Cerebellar cortex (tissue), 1 donor: Measurements from ENCODE around the gene REEP1.

ENCODE experiments used
- DNase-seq: peaks from one replicate; pipeline ENCODE4 v3.0.0-alpha.2; 2015; ENCODE audit warnings: low spot score

Gene REEP1, protein sequence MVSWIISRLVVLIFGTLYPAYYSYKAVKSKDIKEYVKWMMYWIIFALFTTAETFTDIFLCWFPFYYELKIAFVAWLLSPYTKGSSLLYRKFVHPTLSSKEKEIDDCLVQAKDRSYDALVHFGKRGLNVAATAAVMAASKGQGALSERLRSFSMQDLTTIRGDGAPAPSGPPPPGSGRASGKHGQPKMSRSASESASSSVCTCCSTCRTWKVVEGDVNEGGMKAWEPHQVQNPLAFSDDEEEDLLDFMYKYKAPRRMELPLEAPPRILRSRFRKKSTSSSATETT

DNA sequence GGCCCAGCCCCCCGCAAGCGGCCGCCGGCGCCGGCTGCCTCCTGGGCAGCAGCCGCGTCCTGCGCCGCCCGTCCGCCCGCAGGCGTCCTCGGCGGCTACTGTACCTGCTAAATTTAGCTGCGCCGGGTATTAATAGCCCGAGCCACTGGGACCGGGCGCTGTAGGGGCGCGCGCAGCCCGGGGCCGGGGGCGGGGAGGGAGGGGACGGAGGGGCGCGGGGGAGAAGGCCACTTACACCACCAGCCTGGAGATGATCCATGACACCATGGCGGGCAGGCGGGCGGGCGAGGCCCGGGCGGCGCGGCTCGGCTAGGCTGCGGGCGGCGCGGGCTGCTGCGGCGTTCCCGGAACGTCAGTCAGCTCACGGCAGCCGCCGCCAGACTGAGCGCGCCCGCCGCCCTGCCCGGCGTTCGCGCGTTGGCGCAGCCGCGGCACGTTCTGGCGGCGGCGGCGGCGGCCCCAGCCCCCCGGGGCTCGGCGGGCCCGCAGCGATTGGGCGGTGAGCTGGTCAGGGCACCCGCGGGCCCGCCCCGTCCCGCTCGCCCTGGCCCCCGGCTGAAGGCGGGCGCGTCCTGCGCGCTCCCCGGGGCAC, at the start of gene REEP1:
Gene REEP1, minus strand, starts transcription at position 383 of the 592 bp plus-strand sequence. Its CDS starts 116 bp downstream, at position 267.
- peak; percentile 21 for DNase-seq

DNA sequence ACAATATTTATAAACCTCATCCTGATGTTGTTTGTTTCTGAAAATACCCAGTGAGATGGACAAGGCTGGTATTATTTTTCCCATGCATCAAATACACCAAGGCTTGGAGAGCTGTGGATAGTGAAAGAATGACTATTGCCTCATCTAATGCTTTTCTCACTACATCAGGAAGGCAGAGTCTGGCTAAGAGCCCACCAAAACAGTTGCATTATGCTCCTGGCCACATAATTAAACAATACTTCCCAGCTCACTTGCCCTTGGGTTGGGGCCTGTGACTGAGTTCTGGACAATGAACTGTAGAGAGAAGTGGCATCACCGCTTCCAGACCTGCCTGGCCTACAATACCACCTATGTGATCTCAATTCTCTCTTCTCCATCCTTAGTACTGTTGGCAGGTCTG, 46.4 kb upstream of the REEP1 start:
- no peak for DNase-seq

DNA sequence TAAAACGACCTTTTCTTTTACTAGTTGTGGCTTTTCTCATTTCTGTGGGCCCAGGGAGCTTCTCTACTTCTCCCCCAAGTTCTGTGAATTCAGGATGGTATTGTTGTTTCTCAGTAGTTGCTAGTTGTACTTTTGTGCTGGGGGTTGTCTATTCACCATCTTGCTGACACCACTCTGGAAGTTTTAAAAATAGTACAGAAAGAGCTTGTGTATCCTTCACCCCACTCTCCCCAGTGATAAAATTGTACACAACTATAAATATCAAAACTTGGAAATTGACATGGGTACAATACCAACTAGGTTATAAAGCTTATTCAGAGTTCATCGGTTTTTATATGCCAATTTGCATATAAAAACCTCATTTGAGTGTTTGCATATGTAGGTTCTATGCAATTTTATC, 45.3 kb upstream of the REEP1 start:
- no peak for DNase-seq

DNA sequence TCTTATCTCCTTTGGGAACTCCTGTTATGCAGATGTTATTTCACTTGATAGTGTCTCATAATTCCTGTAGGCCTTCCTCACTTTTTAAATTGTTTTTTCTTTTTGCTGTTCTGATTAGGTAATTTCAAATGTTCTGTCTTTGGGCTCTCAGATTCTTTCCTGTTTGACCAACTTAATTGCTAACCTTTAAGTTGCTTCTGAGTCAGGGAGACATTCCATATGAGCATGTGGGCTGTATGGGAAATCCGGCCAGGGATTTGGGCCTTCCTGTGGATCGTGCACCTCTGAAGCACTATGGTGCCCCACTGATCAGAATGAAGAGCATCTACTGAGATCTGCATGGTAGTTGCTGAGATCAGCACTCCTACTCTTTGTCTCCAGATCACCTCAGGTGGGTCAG, 44.7 kb upstream of the REEP1 start:
- DNase-seq = no peak

DNA sequence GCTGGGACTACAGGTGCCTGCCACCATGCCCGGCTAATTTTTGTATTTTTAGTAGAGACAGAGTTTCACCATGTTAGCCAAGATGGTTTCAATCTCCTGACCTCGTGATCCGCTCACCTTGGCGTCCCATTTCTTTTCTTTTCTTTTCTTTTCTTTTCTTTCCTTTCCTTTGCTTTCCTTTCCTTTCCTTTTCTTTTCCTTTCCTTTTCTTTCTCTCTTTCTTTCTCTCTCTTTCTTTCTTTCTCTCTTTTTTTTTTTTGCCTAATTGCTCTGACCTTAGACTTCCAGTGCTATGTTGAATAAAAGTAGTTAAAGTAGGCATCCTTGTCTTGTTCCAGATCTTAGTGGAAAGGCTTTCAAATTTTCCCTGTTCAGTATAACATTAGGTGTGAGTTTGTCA, 41.0 kb upstream of the REEP1 start:
- no peak for DNase-seq

DNA sequence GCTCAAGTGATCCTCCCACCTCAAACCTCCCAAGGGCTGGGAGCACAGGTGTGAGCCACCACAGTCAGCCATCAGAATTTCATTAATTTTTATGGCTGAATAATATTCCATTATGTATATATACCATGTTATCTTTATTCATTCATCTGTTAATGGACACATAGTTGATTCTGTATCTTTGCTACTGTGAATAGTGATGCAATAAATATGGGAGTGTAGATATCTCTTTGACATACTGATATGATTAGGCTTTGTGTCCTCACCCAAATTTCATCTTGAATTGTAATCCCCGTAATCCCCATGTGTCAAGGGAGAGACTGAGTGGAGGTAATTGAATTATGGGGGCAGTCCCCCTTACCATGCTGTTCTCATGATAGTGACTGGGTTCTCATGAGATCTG, 38.2 kb upstream of the REEP1 start:
- no peak for DNase-seq

DNA sequence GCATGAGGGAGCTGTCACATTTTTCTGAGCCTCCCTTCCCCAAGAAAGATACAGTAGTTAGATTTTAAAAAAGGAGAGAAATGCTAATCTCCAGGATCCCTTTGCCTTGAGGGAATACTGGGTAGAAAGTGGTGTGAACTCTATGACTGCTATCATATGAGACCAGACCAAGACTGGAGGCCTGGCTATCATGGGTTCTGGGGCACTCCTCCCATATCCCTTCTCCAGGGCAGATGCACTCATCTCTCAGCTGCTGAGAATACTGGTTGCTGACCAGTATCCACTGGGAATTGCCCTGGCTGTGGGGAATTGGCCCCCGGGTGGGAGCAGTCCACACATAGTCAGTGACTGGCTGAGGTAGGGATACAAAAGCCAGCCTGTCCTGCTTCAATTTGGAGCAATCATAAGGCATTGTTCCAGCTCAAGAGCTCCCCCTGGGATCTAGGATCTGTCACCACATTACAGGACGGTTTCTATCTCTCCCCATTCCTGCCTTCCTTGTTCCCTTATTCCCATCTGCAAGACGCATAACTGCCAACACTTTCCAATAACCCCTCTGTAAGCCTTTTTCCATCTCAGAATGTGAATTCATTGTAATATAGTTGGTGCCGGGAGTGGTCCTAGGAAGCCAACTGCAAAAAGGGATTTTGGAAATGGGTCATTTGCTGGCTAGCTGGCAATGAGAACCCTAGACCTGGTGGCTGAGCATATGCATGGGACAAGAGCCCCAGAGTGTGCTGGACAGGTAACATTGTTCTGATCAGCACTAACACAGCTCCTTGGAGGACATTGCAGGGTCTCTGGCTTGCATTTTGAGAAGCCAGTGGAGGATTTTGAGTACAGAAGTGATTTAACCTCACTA, 35.4 kb upstream of the REEP1 start:
- DNase-seq = peak; percentile 63

DNA sequence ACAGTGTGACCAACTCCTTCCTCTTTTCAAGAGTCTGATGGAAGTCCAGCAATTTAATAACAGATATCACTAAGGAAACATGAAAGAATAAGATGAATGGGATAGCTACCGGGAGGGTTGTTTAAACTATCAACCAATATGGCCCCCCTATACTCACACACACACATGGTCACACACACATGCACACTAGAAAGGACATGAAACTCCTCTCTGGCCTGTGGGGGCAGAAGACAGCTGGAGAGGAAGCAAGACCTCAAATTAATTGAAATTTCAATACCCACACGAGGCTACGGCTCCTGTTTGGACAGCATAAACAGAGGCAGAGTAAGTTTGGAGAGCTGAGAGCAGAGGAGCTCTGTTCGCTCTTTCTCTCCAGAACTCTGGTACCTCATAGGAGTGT, 34.7 kb upstream of the REEP1 start:
- DNase-seq = no peak

DNA sequence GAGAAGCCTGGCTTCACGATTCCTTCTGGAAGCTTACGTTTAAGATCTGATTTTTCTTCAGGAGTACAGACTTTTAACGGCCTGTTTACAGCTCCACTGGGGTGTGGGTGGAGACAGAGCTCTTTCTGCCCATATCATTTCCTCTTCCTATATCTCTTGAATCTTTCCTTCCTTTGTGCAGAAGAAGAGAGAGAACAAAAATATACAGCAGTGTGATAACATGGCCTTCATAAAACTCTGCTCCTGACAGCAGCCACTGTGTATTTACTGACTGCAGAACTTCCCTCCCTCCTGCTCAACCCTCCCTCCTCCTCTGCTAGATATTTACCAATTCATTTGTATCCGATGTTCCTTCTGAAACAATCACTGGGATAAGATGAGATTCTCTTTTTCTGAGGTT, 34.1 kb upstream of the REEP1 start:
- no peak for DNase-seq

DNA sequence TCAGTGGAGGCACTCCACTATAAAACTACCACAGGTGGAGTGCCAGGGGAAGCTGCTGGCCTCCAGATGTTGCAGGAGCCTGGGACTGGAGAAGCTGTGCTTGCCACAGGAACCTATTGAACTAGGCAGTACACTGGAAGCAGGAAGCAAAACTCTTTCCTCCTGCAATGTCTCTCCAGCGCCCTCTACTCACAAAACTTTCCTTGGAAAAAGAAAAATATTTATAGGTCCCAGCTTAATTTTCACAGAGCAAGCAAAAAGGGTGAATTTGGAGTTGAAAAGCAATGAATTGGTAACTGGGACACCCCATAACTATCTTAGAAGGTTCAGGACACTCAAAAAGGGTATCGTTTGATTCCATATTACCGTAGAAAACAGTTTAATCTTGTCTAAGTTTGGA, 33.2 kb upstream of the REEP1 start:
- DNase-seq = no peak

DNA sequence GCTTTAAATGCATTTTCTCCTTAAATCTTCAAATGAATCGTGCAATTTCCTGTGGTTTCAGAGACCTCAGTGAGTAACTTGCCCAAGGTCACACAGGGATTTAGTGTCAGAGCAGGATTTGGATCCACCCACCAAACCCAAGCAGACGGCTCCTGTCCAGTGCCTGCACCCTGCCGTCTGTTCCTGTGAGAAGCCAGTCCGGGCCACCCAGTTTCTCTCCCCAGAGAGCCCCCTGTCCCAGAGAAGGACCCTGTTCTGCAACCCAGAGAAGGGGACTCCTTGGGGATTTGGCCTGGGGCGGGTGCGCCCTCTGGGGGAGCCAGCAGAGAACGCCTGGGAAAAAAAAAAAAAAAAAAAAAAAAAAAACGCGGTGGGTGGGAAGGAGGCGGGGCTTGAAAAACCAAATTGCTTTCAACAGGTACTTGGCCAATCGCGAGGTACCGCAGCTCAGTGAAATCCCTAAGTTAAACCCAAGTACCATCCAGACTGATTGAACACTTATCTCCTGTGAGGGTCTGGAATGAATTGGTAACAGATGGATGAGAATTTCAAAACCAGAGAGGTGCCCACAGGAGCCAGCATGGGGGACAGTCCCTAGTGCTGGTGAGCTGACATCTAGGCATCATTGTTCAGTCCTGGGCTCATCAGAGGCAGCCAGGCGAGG, 30.9 kb upstream of the REEP1 start:
- peak; percentile 8 for DNase-seq

DNA sequence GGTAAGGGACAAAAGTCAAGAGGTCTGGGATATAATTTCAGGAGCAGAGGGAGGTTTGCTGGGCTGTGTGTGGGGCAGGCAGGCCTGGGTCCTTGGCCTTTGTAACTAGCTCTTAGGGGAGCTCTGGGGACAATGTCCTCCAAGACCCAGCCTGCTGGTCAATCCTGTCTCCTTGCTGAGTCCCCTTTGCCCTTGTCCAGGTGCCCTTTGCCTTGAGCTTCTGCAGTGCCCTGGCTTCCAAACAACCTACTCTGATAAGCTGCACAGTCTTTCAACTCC, 30.0 kb upstream of the REEP1 start:
- DNase-seq = no peak

DNA sequence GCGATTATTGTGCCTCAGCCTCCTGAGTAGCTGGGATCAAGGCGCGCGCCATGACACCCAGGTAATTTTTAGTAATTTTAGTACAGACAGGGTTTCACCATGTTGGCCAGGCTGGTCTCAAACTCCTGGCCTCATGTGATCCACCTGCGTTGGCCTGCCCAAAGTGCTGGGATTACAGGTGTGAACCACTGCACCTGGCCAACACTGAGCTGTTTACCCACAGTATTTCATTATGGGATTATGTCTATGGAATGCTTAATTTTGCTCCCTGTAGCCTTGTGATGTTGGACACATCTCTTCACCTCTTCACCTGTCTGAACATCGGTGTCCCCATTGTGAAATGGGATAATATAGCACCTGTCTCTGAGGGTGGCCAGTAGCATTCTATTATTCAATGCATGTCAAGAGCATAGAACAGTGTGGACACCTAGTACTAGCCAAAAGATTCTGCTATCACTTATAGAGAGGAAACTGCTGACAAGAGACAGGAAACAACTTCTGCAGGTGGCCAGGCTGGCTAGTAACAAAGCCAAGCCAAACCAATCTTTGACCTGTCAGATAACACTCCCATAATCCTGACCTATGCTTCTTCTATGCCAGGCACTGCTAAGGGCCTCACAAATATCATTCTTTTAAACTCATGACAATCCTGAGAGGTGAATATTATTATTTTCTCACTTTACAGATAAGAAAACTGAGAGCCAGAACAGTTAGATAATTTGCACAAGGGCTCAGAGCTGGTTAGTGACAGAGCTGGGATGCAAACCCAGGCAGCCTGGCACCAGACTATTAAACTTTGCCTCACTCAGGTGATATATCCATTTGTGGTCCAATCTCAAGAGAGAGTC, 29.4 kb upstream of the REEP1 start:
- no peak for DNase-seq

DNA sequence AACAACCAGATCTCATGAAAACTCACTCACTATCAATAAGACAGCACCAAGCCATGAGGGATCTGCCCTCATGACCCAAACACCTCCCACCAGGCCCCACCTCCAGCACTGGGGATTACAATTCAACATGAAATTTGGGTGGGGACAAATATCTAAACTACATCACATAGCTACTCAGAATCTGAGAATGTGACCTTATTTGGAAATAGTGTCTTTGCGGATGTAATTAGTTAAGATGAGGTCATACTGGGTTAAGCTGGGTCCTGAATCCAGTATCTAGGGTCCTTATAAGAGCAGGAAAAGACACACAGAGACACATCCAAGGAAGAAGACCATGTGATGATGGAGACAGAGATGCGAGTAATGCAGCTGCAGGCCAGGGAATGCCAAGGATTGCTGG, 27.5 kb upstream of the REEP1 start:
- no peak for DNase-seq

DNA sequence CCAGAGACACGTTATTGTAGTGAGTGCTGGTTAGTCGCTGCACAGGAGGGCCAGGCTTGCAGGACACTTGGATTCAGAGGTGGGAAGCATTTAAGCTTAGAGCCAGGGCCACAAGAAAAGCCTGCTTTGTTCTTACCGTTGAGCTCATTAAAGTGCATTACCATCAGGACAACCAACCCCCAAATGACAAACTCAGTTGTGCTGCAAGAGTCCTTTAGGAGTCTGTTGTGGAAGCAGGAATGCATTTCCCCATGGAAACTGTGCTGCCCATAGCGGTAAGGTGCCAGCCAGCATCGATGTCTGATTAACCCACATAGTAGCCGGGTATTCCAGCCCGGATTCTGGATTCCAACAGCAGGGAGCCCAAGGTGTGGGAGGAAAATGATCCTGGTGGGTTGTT, 23.4 kb upstream of the REEP1 start:
- no peak for DNase-seq

DNA sequence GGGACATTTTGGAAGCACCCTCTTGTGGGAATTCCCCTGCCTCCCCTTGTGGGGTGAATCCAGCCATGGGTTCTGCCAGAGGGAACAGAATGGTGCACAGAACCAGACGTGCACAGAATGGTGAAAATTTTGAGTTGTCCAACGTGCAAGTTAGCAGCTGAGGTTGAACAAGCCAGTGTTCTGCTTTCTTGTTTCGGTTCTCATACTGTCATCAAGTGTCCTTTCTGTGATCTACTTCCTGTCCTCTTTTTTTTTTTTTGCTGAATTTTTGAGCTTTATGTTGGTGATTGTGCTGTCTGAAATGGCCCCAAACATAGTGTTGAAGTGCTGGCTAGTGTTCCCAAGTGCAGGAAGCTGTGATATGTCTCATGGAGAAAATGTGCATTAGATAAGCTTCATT, 21.5 kb upstream of the REEP1 start:
- no peak for DNase-seq

DNA sequence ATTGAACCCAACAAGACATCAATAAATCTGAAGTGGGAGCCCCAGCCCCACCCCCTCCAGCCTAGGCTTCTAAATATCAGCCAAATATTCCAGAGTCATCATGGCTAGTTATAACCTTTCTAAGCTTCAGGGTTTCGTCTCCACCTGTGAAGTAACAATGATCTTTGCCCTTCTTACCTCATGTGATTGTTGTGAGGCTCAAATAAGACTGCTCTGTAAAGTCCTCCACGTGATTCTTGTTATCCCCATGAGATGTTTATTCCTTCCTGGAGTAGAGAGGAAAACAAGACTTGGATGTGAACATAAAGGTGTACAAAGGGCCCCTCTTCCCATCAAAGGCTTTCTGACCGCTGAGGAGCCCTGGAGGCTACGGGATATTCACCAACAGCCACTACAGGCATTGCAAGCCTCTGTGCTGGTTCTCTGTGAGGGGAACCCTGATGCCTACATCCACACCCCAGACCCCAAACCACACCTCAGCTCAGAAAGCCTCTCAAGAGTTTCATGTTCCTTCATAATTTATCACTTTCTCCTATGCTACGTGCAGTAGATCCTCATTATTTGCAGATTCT, 20.1 kb upstream of the REEP1 start:
- no peak for DNase-seq

DNA sequence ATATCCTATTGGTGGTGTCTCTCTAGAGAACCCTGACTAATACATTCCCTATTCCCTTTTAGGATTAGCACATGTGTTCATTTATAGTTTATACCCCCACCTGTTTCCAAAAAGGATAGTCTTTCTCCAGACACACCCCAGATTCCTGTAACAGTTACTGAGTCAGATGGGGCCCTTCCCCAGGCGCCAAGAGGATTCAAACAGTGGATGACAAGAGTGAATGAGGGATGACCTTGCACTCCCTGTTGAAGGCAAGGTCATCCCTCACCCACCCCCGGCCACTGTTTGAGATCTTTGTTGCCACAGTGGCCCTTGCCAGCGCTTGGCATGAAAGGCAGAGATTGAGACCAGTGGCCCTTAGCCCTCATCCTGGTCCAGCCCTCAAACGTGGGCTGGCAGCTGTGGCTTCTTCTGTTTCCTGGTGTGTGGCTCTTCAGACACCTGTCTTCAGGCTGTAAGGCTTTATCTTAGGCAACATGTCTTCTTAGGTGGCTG, 15.3 kb upstream of the REEP1 start:
- DNase-seq = no peak

DNA sequence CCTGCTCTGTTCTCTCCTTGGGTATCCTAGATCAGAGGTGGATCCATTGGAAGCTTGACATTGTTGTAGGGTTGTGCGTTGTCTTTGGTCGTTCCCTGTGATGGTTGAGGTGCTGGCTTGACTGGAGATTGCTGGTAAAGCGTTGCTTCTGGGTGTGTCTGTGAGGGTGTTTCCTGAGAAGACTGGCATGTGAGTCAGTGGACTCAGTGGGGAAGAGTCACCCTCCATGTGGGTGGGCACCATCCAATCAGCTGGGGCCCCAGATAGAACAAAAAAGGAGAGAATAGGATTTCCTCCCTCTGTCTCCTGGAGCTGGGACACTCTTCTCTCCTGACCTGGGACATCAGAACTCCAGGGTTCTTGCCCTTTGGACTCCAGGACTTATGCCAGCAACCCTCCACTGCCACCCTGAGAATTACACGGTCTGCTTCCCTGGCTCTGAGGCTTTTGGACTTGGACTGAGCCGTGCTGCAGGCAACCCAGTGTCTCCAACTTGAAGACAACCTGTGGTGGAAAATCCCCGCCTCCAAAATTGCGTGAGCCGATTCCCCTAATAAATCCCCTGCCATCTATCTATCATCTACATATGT, 14.8 kb upstream of the REEP1 start:
- no peak for DNase-seq

DNA sequence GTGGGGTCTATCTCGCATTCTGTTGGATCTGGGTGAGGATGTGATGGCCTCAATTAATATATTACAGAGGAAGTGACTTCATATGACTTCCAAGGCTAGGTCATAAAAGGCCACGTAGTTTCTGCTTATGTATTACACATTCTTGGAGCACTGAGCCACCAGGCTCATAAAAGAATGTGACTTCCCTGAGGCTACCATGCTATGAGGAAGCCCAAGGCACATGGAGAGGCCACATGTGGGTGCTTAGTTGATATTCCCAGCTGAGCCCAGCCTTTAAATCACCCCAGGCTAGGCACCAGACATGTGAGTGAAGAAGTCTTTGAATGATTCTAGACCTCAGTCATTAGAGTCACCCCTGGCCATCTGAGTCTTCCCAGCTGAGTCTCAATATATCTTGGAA, 13.3 kb upstream of the REEP1 start:
- no peak for DNase-seq

DNA sequence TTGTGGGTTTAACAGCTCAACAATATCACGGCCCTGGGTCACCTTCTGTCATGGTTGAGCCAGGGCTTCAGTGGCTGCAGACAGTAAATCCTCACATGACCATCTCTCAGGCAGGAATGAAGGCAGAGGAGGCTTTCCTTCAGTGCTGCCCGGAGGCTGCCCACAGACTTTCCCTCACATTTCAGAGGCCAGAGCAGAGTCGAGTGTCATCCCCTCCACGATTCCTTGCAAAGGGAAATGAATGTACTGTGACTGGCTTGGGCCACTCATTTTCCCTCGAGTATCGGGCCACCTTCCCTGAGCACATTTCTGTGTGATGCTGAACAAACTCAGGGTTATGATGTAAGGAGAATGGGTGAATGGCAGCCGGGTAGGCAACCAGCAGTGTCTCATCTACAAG, 10.0 kb upstream of the REEP1 start:
- no peak for DNase-seq
